NOMO-1 treated with dmso at 0.1 percent for 144 hours (cell line): ENCODE results near the gene CEP112.

Source experiments
- DNase-seq: peaks from one replicate; lab custom pipeline; 2025; ENCODE audit not compliant: unreplicated experiment; lab: John Stamatoyannopoulos, UW

CEP112 gene

DNA sequence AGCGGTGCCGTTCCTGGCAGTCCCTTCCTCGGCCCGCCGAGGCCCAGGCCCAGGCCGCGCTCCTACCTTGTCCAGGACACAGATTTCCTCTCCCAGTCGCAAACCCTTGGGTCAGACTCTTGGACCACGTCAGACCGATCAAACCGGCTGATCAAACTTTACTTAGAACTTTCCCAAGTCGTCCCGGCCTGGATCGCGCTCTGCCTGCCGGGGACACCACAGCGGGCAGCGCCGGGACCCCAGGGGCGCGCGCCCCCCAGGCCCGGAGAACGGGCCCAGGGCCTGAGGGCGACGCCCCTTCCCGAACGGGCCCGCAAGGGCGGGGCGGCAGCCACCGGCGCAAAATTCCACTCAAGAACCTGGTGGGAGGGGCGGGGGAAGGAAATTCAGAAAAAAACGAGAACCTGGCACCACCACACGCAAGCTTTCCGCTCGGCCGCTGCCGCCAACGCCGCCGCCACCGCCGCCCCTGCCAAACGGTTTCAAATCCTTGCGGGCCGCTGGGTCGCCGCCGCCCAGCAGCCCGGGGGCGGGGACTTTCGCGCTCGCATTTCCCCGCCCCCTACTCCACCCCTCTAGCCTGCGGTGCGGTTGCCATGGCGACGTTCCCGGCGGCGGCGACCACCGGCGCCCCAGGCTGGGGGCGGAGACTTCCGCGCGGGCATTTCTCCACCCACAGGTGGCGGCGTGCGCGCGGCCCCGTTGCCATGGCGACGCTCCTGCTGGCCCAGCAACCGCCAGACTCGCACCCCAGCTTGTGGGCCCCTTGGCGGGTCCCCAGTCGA, at the start of gene CEP112:
Gene CEP112 (minus strand): TSS at position 541 of the 785 bp plus-strand sequence.
- DNase-seq = peak; percentile 67

DNA sequence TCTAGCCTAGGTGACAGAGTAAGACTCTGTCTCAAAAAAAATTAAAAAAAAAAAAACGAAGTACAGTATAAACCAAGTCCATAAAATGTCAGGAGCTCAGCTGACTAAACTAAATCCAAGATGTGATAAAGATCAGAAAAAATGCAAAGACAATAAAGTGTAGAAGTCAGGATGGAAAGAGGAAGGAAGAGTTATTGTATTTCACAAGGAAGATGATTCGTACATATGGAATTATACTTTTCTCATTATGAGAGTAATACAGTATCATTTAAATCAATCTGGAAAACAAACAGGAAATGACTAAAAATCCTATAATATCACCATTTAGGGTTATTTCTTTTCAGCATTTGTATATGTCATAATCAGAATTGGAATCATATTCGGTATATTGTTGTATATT, 48.7 kb upstream of the CEP112 start:
- no peak for DNase-seq

DNA sequence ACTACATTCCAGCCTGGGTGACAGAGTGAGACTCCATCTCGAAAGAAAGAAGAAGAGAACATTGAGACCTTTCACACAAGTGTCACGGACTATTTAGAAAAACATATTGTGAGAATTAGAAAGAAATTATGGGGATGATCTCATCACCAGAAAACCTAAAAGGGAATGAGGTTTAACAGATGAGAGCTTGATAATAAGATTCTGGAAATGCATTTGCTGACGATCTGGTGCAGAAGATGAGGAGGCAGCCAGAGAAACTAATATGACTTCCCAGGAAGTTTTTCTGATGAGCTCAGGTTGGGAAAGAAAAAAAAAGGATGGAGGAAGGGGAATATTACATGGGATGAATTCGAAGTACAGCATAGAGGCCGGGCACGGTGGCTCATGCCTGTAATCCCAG, 48.1 kb upstream of the CEP112 start:
- no peak for DNase-seq

DNA sequence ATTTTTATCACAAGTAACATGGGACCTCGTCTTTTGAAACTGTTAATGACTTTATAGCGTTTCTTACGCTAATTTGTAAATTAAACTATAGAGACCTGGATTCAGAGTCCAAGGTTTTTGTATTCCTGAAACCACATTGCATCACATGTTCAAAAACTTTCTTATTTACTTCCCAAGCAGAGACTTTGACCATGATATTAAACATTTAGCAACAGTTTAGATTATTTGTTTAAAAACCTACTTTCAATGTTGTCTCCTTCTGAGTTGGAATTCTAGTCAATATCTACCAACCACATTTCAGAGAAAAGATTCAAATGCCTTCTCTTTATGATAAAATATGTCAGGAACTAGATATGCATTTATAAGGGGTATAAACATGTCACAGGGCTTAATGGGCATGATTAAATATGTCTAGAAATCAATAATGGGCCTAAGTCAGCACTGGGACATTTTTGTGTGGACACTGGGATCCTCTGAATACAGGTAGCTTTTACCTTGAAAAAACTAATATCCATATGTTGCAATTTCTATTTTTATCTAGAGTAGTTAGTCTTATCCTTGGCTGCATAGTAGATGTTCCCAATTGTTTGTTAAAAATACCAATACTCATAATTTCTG, 43.6 kb upstream of the CEP112 start:
- DNase-seq = no peak

DNA sequence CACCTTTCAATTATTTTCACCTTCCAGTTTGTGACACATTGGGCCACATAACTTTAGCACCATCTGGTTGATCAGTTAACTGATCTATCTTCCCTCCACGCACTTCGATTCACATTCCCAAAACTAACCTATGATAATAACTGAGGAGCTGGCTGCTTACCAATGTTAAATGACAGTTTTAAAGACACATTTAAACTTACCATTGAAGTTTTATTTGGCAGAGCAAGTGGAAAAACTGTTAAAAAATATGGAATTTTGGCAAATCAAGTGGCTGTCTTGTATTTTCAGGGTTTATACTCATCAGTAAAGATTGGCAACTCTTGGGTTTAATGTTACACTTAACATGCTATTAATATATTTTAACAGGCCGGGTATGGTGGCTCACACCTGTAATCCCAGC, 42.7 kb upstream of the CEP112 start:
- no peak for DNase-seq

DNA sequence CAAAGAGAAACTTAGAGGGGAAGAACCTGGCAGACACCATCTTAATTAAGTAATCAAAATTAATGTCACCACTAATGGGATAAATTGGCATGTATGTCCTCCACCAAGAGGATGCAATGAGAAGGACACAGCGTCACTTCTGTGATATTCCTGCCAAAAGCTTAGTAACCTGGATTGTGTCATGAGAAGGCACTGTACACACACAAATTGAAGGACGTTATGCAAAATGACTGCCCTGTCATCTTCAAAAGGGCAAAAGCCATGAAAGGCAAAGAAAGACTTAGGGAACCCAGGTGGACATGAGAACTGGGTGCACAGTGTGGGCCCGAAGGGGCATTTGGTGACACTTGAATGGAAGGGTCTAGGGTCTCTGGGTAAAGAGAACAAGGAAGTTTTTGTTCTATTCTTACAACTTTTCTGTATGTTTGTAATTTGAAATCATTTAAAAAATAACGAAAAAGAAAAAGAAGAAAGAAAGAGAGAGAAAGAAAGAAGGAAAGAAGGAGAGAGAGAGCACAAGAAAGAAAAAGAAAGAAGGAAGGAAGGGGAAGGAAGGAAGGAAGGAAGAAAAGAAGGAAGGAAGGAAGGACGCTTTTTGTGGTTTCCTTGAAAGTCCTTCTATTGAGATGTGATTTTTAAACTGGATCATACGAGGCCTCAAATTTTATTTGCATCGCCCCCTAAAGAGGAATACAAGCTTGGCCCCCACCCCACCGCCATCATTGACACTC, 41.3 kb upstream of the CEP112 start:
- DNase-seq = no peak

DNA sequence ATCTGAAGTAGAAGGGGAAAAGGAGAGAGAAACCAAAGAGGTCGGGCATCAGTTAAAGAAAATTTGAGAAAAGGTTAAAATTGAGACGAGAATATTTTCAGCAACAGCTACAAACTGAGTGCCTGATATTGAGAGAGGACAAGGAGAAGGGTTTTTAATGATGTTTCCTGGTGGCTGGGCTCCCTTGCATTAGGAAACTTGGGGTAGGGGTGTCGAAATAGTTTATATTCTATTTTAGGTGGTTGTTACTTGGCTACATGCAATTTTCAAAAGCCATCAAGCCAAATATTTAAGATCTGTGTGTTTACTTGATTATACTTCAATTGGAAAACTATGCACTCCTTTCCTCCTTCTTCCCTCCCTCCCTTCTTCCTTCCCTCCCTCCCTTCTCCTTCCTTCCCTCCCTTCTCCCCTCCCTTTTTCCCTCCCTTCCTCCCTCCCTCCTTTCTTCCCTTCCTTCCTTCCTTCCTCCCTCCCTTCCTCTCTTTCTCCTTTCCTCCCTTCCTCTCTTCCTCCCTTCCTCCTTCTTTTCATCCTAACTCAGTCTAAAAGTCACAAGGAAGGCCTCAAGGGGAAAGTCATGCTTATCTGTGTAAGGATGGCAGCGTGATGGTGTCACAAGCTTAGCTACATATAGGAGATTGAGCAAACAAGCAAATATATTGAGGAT, 39.1 kb upstream of the CEP112 start:
- DNase-seq = no peak

DNA sequence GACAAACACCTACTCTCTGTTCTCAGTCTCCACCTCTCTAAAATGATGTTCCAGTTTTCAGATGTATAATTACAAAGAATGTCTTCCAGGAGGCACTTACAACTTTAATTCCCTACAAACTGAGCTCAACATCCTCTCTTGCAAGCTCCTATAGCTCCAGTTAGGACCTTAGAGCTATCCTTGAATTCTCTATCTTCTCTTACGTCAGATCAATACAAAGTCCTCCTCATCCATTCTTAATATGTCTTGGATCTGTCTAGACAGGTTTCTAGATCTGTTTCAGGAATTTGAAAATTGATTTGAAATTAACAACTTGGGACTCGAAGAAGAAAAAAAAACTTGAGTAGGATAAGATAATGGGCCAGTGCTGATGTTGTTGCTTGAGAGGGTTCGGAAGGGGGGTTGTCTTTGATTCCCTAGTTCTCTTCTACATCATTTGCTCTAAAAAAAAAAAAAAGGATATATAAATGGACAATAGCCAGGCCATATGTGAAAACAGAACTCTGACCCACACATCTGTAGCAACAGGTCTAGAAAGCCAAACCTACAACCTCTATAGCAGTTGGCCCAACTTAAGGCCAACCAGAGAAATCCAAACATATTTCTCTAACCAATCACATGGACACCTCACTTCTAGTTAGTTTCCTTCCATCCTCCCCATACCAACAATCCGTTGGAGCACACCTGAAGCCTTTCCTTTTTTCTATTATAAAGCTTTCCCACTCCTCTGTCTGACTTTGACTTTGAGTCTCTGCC, 38.0 kb upstream of the CEP112 start:
- no peak for DNase-seq

DNA sequence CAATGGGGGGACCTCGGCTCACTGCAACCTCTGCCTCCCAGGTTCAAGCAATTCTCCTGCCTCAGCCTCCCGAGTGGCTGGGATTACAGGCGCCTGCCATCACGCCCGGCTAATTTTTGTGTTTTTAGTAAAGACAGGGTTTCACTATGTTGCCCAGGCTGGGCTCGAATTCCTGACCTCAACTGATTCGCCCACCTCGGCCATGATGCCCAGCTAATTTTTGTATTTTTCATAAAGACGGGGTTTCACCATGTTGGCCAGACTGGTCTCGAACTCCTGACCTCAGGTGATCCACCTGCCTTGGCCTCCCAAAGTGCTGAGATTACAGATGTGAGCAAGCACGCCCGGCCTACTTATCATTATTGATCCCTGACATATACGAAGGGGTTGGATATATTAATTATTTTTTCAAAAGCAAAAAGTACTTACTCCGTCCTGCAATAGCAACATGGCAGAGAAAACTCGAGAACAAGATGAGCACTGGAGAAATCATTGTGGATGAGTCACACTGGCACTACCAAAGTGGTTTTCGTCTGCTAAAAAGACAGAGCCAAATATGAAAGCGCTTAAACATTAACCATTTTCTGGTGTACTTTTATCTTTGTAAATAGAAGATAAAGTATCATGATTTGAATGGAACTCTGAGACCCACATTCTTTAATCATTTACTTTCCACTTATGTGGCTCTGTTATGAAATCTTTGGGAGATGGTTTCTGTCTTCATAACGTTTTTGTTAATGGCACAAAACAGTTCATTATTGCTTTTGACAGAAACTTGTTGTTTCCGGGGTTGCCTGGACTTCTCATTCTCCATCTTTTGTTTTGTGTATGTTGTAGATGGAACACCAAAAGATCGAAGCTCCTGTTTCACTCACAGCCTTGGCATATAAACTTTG, 37.2 kb upstream of the CEP112 start, which contains the start of gene APOH:
Gene APOH (minus strand): TSS at position 529 of the 896 bp plus-strand sequence. CDS start 36 bp downstream, at position 493.
- no peak for DNase-seq

DNA sequence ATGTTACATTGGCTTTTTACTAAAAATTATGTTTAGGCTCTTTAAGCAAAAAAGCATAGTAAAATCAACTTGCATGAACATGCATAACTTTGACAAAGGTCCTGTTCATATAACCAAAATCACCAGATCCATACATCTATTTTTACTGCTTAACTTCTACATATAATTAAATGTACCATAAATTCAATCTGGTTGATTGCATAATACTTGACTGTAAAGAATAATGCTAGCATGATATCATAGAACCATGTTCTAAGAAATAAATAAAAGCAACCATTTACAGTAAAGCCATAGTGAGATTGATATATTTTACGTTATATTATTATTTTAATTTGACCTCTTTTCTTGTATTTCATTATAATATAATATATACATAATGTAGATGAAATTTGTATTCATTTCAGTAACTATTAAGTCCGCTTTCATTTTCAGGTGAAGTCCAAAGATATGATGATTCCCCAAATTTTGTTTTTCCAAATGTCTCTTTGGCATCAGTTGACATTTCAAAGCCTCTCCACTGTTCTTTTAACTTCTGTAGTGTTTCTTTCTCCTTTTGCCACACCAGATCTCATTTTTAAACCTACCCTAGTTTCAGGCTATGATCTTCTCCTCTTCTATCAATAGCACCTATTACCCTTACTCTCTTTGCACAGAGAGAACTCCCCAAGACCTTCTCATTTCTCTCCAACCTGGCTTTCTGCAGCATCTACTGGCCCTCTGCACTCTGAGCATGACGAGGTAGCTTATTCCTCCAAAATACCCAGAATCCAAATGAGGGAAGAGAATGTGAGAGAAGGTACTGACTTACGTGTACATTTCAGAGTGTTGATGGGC, 35.5 kb upstream of the CEP112 start:
- no peak for DNase-seq

DNA sequence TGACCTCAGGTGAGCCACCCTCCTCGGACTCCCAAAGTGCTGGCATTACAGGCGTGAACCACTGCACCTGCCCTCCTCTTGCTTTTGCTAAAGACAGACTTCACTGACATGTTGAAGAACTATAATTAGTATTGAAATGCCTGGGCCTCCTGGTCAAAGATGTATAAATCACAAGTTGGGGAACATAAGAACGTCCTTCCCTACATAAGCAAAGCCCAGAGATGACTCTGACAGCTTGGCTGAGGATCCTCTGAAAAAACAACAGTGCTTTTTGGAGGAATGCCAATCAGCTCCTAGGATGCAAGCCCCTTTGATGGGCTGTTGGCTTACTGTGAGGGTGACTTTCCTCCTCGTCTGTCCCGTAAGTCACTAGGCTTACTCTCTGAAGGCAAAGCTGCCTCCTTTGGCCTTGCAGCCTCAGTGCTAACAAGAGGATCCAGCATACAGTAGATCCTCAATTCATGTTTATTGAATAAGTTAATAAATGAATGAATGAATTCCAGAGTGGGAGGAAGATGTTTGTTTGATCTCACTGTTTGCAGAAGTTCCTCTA, 30.9 kb upstream of the CEP112 start:
- no peak for DNase-seq

DNA sequence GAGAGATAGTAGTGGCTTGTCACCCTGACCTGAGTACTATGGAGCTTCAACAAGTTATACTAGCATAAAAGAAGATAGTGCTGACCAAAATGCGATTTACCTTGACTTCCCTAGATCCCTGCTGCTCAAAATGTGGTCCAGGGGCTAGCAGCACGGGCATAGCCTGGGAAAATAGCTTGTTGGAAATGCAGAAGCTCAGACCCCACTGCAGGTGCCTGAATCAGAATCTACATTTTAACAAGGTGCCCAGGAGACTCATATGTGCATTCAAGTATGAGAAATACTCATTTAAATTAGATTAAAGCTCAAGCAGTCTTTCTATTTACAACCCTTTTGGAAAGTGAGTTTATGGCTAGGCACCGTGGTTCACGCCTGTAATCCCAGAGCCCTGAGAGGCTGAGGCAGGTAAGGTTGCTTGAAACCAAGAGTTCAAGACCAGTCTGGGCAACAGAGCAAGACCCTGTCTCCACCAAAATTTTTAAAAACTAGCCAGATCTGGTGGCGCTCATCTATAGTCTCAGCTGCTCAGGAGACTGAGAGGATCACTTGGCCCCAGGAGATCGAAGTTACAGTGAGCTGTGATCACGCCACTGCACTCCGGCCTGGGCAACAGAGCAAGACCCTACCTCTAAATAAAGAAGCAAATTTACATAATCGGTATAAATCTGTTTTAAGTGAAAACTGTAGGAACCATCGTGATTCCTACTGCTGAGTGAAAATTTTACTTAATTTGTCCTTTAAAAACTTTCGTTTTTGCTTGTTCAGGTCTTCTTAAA, 30.0 kb upstream of the CEP112 start:
- DNase-seq = no peak

DNA sequence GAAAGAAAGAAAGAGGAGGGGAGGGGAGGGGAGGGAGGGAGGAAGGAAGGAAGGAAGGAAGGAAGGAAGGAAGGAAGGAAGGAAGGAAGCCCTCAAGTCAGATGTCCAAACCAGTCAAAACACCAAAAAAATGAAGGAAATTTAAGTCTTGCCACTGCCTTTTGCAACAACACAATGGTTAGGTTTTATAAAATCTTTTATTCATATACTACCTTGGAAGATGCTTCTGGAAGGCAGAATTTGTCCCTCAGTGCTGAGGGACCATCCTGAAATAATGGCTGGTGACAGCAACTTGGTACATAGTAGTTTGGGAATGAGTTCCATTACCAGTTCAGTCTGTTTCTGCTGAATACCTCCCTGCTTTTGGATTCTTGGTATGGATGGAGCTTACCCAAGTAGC, 29.4 kb upstream of the CEP112 start:
- no peak for DNase-seq

DNA sequence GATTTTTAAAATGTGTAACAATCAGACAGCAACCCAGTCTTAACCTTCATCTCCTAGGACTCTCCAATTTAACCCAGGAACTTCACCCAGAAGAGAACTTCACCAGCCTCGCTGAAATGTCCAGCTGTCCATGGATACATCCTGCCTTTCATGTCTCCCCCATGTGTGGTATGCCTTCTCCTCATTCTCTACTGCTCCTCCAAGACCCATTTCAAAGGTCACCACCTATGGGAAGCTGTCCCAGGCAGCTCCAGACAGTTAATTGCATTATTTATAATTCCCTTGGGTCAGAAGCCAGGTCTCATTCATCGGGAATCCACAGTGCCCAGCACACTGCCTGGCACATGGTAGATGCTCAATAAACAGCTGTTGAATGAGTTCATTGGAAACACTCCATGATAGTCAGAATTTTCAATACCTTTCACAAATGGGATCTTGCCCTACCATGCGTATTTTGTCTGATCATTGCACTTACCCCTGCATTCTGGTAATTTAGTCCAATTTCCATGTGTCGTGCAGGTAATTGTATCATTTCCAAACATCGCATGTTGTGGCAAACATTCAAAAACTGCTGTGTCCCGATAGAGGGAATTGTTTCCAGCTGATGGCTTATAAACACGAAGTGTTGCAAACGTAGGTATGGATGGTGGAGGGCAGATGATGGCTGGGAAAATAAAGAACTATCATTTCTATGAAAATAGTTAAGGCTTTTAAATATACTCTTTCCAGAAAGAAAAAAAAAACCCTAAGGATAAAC, 28.3 kb upstream of the CEP112 start:
- no peak for DNase-seq

DNA sequence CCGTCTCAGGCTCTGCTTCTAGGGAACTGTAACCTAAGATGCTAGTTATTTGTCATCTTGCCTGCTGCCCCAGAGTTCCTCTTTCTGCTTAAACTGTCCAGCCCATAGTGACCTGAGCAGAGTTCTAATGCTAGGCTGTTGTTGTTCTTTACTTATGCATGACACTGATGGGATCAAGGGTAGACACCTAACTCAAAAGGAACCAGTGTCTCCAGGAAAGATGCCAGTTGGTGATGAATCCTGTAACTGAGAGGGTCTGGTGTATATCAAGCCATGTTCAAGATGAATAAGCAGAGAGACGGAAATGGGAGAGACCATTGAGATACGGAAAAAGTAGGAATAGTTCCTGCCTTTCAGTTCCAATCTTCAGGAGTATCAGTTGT, 23.6 kb upstream of the CEP112 start:
- DNase-seq = no peak

DNA sequence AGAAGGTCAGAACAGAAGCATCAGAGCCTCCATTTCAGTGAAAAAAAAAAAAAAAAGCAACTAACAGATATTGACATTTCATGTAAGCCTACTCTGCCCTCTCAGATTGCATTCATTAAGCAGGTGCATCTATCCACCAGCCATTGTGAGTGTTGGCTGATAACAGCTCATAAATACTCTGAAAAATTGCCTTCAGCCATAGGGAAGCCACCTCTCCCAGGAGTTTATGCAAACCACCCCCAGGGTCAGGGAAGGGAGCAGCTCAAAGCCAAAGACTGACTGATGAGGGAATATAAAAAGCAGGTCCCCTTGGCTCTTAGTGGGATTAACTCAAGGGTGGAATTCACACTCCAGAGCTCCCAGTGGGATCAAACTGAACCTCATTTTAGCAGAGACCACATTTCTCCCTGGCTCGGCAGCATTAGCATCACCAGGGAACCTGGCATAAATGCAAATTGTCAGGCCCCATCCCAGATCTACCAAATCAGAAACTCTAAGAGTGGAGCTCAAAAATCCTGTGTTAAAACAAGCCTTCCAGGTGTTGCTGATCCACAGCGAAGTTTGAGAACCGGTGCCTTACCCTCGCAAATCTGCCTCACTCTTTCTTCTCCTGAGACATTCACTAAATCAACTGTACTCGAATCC, 23.1 kb upstream of the CEP112 start:
- no peak for DNase-seq
